ENCODE measurements around the gene SORBS2.
"Not testable (repeated sequence)": the region's sequence is repeated elsewhere in the genome, so short reads cannot be mapped to it uniquely, and the experiment has no call there.

SORBS2 gene

GRCh38 chr4:185719500-185719858, 92.5 kb downstream of the SORBS2 start:
- H3K9me3 ChIP-seq (ENCODE audit: control insufficient read depth, insufficient read depth, low read length) = no peaks in the 10 kb centered on the region
- H3K9ac ChIP-seq (ENCODE audit: low read depth, low read length) = no peak overlapping the region
- no peaks in the 10 kb centered on the region; the same call in 1 of the 2 replicates for H3K36me3 ChIP-seq (ENCODE audit: insufficient read depth, low read length)
- no peaks in the 10 kb centered on the region for H3K4me1 ChIP-seq (ENCODE audit: insufficient read depth, low read length)

DNA sequence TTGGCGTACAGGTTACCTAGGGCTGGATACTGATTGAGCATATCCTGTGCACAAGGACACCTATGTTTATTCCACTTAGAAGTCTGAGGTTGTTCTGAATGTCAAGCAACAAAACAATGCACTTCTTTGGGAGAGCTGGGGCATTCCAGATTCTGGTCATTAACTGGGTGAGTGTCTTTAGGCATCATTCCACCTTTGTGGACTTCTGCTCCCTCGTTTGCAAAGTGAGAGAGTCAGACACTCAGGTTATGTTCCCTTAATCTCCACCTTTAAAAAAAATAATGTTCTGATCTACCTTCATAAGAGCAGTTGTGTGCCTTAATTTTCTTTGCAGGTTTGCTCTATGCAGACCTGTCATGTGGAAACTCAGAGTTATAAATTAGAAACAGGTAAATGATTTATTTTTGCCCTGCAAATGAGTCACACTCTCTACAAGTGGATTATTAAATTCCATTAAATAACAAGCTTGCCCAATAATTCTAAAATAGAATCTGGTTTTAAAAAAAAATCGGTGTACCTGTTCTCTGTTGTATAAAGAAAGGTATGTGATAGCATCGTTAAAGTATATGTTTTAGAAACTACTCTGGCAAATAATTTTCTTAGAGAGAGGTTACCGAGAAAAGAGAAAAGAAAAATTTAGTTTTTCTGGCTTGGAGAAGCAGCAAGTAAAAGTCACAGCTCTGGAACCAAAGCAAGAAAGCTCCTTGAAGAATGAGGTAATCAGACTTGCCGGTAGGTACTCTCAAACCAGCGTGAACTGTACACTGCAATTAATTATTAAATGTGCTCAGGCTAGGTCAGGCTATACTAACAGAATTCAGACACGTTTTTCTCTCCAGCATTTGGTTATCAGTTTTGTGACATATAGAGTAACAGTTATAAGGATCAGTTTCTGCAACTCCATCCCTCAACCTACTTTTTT, 93.2 kb downstream of the SORBS2 start:
- H3K9ac ChIP-seq (ENCODE audit: low read depth, low read length) = no peak overlapping the region
- H3K36me3 ChIP-seq (ENCODE audit: insufficient read depth, low read length) = no peaks in the 10 kb centered on the region; the same call in 1 of the 2 replicates
- H3K9me3 ChIP-seq (ENCODE audit: control insufficient read depth, insufficient read depth, low read length) = no peaks in the 10 kb centered on the region
- H3K4me1 ChIP-seq (ENCODE audit: insufficient read depth, low read length) = no peaks in the 10 kb centered on the region

- Histone ChIP-seq H3K36me3 (ENCODE audit: insufficient read depth, low read length) (no peaks in the 10 kb centered on the region; the same call in 1 of the 2 replicates), H3K4me1 (ENCODE audit: insufficient read depth, low read length) (no peaks in the 10 kb centered on the region; the same call in 1 of the 2 replicates), H3K9me3 (ENCODE audit: control insufficient read depth, insufficient read depth, low read length) (no peaks in the 10 kb centered on the region), H3K9ac (ENCODE audit: low read depth, low read length) (no peak overlapping the region)
Observed at GRCh38 chr4:185717377-185717741, 94.6 kb downstream of the SORBS2 start.

DNA sequence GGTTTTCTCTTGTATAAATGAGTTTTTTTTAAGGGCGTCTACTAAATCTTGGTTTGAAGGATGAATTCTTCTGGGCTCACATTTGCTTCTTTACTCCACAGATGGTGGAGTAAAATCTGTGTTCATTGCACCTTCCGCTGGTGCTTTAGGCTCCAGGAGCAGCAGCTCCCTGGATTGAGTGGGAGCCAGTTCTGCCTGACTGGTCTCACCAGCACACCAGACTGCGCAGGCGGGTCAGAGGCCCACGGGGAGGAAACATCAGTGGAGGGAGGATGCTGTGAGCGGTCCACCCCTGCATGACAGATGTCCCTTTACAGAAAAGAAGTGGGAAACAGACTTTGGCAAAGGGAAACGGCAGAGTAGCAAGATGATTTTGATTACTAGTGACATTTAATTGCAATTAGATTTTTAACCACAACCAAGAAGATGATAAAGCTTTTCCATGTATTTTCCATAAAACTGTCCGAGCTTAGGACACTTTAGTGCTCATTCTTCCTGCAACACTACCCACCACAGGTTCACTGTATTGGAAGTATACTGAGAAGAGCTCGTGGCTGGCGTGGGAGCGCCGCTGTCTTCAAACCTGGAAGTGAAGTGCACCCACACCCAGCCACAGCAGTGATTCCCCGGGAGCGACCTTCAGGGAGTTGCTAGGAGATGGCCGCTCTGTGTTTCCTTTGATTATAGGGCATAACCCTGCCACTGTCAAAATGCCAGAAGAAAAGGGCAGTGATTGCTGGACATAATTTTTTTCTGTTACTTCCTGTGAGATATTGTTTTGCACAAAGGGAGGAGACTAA, 95.2 kb downstream of the SORBS2 start:
- no peaks in the 10 kb centered on the region; the same call in 1 of the 2 replicates for H3K4me1 ChIP-seq (ENCODE audit: insufficient read depth, low read length)
- H3K9ac ChIP-seq (ENCODE audit: low read depth, low read length) = no peak overlapping the region
- H3K36me3 ChIP-seq (ENCODE audit: insufficient read depth, low read length) = no peaks in the 10 kb centered on the region; the same call in 1 of the 2 replicates
- H3K9me3 ChIP-seq (ENCODE audit: control insufficient read depth, insufficient read depth, low read length) = no peaks in the 10 kb centered on the region

- Histone ChIP-seq H3K4me1 (ENCODE audit: insufficient read depth, low read length) (no peaks in the 10 kb centered on the region; the same call in 1 of the 2 replicates), H3K9ac (ENCODE audit: low read depth, low read length) (no peak overlapping the region), H3K9me3 (ENCODE audit: control insufficient read depth, insufficient read depth, low read length) (no peaks in the 10 kb centered on the region), H3K36me3 (ENCODE audit: insufficient read depth, low read length) (no peaks in the 10 kb centered on the region; the same call in 1 of the 2 replicates)
Observed at GRCh38 chr4:185716141-185716551, 95.8 kb downstream of the SORBS2 start.

DNA sequence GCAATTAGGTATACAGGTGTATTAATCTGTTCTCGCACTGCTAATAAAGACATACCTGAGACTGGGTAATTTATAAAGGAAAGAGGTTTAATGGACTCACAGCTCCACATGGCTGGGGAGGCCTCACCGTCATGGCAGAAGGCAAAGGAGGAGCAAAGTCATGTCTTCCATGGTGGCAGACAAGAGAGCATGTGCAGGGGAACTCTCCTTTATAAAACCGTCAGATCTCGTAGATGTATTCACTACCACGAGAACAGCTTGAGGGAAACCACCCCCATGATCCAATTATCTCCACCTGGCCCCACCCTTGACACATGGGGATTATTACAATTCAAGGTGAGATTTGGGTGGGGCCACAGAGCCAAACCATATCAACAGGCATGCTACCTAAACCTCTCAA, 97.5 kb downstream of the SORBS2 start:
- H3K9ac ChIP-seq (ENCODE audit: low read depth, low read length); H3K4me1 ChIP-seq (ENCODE audit: insufficient read depth, low read length); H3K36me3 ChIP-seq (ENCODE audit: insufficient read depth, low read length); H3K9me3 ChIP-seq (ENCODE audit: control insufficient read depth, insufficient read depth, low read length): not testable (repeated sequence)

- Histone ChIP-seq H3K9me3 (ENCODE audit: control insufficient read depth, insufficient read depth, low read length) (no peaks in the 10 kb centered on the region), H3K9ac (ENCODE audit: low read depth, low read length) (no peak overlapping the region), H3K4me1 (ENCODE audit: insufficient read depth, low read length) (no peaks in the 10 kb centered on the region; the same call in 1 of the 2 replicates), H3K36me3 (ENCODE audit: insufficient read depth, low read length) (no peaks in the 10 kb centered on the region; the same call in 1 of the 2 replicates)
Observed at GRCh38 chr4:185713731-185714130, 98.3 kb downstream of the SORBS2 start.

DNA sequence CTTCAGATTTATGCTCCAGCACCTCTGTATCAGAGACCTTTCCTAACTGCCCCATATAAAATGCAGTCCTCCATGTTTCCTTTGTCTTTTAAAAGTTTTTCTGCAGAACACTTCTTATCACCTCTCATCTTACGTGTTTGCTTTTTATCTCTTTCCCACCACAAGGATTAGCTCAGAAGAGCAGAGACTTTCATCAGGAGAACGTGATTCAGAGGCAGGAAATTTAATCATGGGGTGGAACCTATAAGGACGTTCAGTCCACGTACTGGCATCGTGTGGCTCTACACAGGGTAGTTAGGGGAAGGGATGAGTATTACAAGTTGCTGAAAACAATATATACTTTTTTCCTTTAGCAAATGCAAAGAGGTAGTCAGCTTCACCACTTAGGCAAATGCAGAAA, 98.7 kb downstream of the SORBS2 start:
- H3K9me3 ChIP-seq (ENCODE audit: control insufficient read depth, insufficient read depth, low read length) = no peaks in the 10 kb centered on the region
- H3K4me1 ChIP-seq (ENCODE audit: insufficient read depth, low read length) = no peaks in the 10 kb centered on the region; the same call in 1 of the 2 replicates
- no peaks in the 10 kb centered on the region; the same call in 1 of the 2 replicates for H3K36me3 ChIP-seq (ENCODE audit: insufficient read depth, low read length)
- no peak overlapping the region for H3K9ac ChIP-seq (ENCODE audit: low read depth, low read length)

GRCh38 chr4:185712350-185713024, 99.5 kb downstream of the SORBS2 start:
- no peaks in the 10 kb centered on the region for H3K9me3 ChIP-seq (ENCODE audit: control insufficient read depth, insufficient read depth, low read length)
- no peak overlapping the region for H3K9ac ChIP-seq (ENCODE audit: low read depth, low read length)
- H3K4me1 ChIP-seq (ENCODE audit: insufficient read depth, low read length) = no peaks in the 10 kb centered on the region; the same call in 1 of the 2 replicates
- no peaks in the 10 kb centered on the region; the same call in 1 of the 2 replicates for H3K36me3 ChIP-seq (ENCODE audit: insufficient read depth, low read length)

GRCh38 chr4:185711726-185712125, 100.3 kb downstream of the SORBS2 start:
- no peaks in the 10 kb centered on the region for H3K9me3 ChIP-seq (ENCODE audit: control insufficient read depth, insufficient read depth, low read length)
- no peaks in the 10 kb centered on the region; the same call in 1 of the 2 replicates for H3K36me3 ChIP-seq (ENCODE audit: insufficient read depth, low read length)
- H3K9ac ChIP-seq (ENCODE audit: low read depth, low read length) = no peak overlapping the region
- no peaks in the 10 kb centered on the region; the same call in 1 of the 2 replicates for H3K4me1 ChIP-seq (ENCODE audit: insufficient read depth, low read length)

DNA sequence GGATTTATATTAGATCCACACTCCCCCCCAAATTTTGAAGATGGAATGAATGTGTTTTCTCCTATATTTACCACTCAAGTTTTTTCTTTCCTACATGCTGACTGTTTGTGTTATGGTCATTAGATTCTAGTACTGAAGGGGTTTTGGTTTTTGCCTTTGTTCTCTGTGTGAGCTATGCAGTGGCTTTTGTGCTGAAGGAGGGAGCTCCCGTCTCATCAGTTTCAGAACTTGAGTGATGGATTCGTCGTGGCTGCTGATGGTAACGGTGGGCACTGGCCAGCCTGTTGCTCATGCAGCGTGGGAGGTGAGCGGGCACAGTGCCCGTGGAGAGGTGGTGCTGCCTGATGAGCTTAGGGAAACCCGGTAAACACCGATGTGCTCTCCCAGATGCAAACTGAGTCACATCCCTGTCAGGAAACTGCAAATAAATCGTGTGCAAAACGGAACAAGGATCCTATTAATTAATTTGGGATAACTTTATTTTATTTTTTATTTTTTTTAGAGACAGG, 101.5 kb downstream of the SORBS2 start:
- H3K9me3 ChIP-seq (ENCODE audit: control insufficient read depth, insufficient read depth, low read length) = no peaks in the 10 kb centered on the region; the same call in 1 of the 2 replicates
- H3K4me1 ChIP-seq (ENCODE audit: insufficient read depth, low read length) = no peaks in the 10 kb centered on the region; the same call in 1 of the 2 replicates
- H3K9ac ChIP-seq (ENCODE audit: low read depth, low read length) = no peak overlapping the region
- H3K36me3 ChIP-seq (ENCODE audit: insufficient read depth, low read length) = no peaks in the 10 kb centered on the region; the same call in 1 of the 2 replicates

DNA sequence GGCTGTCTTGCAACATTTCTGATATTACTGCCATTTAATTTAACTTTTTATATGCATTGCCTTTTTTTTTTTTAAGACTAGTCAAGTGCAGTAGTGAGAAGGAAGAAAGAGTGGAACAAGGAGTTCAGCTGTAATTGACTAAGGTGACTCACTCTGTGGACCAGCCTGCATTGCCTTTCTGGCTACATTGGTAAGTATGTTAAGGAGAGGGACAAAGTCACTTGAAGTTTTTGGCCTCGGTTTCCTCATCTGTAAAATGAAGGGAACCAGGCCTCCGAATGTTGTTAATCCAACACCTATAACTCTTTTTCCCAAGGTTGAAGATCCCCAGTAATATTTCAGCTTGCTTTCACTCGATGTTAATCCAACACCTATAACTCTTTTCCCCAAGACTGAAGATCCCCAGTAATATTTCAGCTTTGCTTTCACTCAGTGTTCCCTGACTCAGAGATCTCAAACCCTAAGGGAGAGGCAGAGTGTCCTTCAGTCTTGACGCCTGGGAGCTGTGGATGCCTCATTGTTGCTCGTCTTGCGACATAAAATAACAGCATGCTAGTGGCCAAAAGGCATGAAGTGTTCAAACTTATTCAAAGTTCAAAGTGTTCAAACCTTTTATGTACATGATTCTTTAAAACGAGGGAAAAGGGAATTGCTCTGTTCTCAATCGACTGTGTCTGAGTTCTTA, 102.0 kb downstream of the SORBS2 start:
- no peaks in the 10 kb centered on the region; the same call in 1 of the 2 replicates for H3K4me1 ChIP-seq (ENCODE audit: insufficient read depth, low read length)
- no peak overlapping the region for H3K9ac ChIP-seq (ENCODE audit: low read depth, low read length)
- H3K36me3 ChIP-seq (ENCODE audit: insufficient read depth, low read length) = no peaks in the 10 kb centered on the region; the same call in 1 of the 2 replicates
- H3K9me3 ChIP-seq (ENCODE audit: control insufficient read depth, insufficient read depth, low read length) = peaks cover under 1% of the 10 kb centered on the region; the same call in 1 of the 2 replicates

DNA sequence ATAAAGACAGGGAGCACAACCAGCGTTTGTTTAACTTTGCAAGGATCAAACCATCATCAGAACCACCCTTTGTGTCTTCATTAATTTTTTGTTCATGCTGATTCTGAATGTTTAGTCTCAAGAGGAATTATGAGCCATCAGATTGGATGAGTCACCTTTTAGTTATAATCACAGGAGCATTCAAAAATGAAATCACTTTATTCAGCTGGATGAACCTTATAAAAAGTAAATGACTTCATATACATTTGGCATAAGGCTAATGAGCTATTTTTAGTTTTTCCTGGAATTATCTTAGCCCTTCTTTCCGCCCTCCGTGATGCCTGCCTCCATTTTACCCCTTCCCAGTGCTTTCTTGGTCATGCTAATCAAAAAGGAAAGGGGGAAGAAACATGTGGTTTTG, 103.6 kb downstream of the SORBS2 start:
- Histone ChIP-seq H3K9me3 (ENCODE audit: control insufficient read depth, insufficient read depth, low read length) (peaks cover 3% of the 10 kb centered on the region; the same call in 1 of the 2 replicates), H3K36me3 (ENCODE audit: insufficient read depth, low read length) (no peaks in the 10 kb centered on the region; the same call in 1 of the 2 replicates), H3K4me1 (ENCODE audit: insufficient read depth, low read length) (no peaks in the 10 kb centered on the region; the same call in 1 of the 2 replicates), H3K9ac (ENCODE audit: low read depth, low read length) (no peak overlapping the region)
